Islet of Langerhans (tissue), 1 donor: ENCODE results near the gene SHROOM3.

Experiments
- FAIRE-seq: peaks from one replicate; lab custom pipeline; 2011; peaks lifted over from hg19 to GRCh38; lab: Jason Lieb, UNC

The SHROOM3 gene

GRCh38 chr4:76783836-76784235, 348.8 kb downstream of the SHROOM3 start:
- FAIRE-seq: no peak

- FAIRE-seq: no peak
These were observed 349.2 kb downstream of the SHROOM3 start for GRCh38 chr4:76784237-76784636.

DNA sequence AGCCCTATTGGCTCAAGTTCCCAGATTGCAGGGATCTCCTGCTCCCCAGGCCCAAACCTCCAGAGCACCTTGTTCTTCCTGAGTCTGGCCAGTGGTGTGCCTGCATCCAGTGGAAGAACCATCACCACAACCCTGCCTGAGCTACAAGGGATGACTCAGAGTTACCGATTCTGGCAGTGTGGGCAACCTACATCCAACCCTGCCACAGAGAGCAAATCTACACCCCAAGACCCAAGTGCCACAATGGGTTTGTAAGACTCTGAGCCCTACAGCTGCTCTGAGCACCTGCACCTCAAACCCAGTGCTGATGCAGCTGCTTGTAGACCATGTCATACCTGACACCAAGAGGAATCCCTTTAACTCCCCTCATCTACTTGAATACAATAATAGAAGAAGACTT, 352.9 kb downstream of the SHROOM3 start:
- FAIRE-seq: no peak

- FAIRE-seq: no peak
These were observed 355.3 kb downstream of the SHROOM3 start for GRCh38 chr4:76790377-76790776.

DNA sequence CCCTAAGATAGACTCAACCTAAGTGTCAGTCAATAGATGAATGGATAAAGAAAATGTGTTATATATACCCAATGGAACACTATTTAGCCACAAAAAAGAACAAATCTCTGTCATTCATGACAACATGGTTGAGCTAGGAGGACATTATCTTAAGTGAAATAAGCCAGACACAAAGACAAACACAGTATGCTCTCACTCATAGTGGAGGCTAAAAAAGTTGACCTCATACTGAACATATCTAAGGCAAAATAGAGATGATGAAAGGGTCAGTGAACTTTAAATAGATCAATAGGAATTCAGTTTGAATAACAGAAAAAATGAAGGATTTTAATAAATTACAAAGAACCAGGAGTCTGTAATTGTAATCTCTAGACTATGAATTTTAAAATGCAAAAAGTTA, 356.4 kb downstream of the SHROOM3 start:
- FAIRE-seq: no peak

DNA sequence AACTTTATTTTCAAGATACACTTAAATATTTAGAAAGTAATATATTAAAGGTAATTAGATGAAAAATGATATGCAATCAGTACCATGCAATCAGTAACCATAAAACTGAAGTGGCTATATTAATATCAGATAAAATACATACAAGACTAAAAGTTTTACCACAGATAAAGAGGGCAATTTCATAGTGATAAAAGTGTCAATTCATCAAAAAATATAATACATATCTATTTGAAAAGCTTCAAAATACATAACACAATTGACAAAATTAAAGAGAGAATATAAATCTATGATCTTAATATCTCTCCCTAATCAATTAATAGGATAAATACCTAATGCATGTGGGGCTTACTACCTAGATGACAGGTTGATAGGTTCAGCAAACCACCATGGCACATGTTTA, 357.4 kb downstream of the SHROOM3 start:
- FAIRE-seq: no peak

DNA sequence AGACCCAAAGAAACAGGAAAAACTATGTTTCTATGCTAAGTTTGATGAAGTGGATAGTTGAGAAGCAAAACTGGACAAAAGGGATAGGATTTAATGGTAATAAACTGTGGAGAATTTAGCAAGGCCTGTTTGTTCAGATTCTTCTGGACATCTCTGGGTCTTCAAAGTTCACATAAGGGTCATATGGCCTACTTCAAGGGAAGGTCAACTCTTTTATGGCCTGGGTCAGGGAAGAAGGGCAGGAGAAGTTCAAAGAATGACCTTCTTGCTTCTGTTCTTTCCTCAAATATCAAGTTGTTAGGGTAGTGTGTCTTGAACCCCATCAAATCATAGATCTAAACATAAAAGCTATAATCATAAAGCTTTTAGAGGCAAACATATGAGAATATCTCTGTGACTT, 360.2 kb downstream of the SHROOM3 start:
- FAIRE-seq: no peak

GRCh38 chr4:76799140-76799539, 364.1 kb downstream of the SHROOM3 start:
- FAIRE-seq: no peak

- FAIRE-seq: no peak
These were observed 364.7 kb downstream of the SHROOM3 start for GRCh38 chr4:76799718-76800117.

GRCh38 chr4:76800902-76801301, 365.9 kb downstream of the SHROOM3 start:
- no peak for FAIRE-seq

GRCh38 chr4:76801621-76802235, 366.7 kb downstream of the SHROOM3 start:
- no peak for FAIRE-seq

DNA sequence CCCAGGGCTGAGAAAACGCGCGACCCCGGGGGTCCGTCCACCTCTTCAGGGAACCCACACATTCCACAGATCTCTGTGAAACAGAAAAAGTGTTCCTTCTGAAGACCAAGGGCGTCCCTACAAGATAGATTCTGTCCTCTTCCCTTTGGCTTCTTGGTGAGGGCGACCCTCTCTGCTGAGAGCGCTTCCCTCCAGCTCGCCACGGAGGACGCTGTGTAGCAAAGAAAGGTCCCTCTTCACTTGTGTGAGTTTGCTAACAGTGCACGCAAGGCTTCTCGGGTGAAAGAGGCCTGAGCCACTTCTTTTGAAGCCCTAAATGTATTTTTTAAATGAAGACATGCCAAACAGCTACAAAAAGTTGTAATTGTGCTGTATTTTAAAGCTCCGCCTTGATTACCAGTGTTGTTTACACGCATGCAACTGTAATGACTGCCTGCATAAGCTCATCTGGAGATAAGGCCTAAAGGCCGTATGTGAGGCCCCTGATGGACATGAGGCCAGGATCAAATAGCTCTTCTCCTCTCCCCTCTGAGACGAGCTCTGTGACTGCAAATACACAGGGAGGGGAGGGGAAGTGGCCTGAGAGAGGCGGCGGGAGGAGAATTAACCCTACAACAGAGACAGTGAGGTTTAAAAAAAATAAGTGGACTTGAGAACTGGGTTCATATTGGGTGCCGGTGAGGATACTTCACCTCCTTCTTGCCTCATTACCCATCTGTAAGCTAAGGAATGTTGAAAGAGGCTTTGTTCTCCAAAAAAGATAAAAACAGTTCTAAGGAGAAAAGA, 367.4 kb downstream of the SHROOM3 start:
- no peak for FAIRE-seq

DNA sequence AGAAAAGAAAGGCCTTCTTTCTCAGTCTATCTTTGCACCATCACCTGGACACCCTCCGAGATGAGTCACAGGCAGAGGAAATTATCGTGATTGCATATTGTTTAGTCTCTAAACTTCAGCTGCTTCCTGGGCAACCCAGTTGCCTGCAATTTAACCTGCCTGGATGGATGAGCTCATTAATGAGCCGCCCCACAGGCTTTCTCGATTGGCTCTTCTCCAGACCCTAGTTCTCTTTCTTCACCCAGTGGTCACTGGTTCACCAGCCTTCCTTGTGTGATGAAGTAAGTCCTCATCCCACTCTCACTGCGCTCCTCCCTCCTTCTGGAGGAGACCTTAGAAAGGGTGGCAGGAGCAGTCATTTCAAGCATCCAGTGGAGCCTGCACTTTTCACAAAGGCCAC, 368.5 kb downstream of the SHROOM3 start:
- no peak for FAIRE-seq

GRCh38 chr4:76804096-76804495, 369.1 kb downstream of the SHROOM3 start:
- no peak for FAIRE-seq

GRCh38 chr4:76806346-76806745, 371.3 kb downstream of the SHROOM3 start:
- FAIRE-seq: no peak

DNA sequence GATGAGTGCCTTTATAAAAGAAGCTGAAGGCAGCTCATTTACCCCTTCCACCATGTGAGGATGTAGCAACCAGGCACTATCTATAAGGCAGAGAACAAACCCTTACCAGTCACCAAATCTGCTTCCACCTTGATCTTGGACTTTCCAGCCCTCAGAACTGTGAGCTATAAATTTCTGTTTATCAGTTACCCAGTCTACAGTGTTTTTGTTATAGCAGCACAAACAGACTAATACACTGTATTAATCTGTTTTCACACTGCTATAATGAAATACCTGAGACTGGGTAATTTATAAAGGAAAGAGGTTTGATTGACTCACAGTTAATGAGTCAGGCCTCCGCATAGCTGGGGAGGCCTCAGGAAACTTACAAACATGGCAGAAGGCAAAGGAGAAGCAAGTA, 371.7 kb downstream of the SHROOM3 start:
- no peak for FAIRE-seq

DNA sequence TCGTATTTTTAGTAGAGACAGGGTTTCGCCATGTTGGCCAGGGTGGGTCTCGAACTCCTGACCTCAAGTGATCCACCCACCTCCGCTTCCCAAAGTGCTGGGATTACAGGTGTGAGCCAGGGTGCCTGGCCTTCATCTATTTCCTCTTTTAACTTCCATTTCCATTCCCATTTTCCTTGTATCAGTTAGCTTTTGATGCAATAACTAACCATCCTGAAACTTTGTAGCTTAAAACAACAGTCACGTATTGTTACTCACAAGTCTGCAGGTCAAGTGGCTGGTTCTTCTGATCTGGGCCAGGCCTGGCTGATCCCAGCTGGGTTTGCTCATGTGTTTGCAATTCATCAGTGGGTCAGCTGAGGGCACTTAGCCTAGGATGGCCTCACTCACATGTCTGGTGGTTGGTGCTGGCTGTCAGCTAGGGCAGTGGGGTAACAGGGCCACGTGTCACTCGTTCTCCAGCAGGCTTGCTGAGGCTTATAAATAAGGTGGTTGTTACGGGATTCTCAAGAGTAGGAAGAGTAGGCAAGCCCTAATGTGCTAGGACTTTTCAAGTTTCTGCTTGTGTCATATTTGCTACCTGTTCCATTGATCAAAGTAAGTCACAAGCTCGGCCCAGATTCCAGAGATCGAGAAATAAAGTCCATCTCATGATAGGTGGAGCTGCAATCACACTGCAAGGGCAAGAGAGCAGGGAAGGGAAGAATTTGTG, 374.7 kb downstream of the SHROOM3 start:
- FAIRE-seq: no peak

DNA sequence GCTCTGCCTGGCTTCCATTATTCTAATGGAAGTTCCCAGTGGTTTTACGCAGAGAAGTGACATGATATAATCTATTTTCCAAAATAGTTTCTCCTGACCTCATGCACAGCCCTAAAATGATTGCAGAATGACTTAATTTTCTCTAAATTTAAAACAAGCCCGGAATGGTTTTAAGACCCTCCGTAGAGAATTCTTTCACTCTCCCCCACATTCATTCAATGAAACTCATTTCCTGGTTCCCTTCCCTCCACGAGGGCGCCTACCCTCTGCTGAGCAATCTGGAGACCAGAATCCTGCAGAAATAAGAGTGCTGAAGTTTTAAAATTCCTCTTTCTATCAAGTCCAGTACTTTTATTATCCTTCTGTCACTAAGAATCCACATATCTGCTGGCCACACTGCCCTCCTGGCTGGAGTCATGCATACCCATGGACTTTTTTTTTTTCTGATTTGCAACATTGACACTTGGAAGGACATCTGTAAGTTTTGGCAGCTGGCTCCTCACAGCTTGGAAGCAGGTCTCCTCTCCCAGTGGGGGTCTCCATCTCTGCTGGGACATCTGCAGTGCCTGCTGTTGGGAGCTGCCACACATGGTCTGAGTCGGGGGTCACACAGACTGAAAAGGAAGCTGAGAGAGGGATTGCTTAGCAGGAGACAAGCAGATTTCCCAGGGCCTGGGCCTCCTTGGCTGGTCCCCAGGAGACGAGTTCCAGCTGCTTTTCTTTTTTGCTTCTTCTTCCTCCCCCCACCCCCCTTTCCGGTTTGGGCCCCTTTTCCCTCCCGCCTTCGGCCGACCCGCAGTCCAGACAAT, 376.8 kb downstream of the SHROOM3 start:
- FAIRE-seq: no peak

GRCh38 chr4:76813070-76813469, 378.0 kb downstream of the SHROOM3 start:
- FAIRE-seq: no peak

DNA sequence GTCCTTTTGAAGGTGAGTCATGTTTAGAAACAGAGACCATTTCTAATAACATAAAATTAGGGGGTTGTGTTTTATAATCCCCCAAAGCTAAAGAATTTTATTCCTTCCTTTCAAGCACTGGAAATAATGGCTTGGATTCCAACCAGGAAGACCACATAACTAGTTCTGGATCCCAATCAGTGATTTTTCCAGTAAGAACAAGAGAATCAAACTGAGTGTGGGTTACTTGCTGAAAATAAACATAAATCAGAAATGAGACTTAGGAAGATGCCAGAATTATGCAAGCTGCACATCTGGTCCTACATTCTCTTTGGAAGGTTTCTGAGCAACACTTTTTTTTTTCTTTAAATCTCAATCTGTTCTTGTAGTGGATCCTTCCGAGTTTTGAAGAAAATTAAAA, 386.6 kb downstream of the SHROOM3 start:
- FAIRE-seq: no peak

DNA sequence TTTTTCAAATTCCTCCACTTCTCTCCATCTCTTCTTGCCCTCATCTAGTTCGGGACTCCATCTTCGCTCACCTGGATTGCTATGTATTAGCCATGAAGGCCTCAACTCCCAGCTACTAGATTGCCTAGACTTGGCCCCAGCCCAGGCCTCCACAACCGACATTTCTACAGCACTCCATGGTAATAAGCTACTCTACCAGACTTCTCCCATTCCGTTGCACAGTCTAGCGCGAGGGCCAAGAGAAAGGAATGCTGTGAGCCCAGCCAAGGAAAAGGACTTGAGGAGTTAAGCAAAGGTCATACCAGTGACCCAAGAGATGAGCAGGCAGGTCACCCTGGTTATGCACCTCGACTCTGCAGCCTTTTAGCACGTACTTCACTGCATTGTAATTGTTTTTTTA, 387.3 kb downstream of the SHROOM3 start:
- no peak for FAIRE-seq

DNA sequence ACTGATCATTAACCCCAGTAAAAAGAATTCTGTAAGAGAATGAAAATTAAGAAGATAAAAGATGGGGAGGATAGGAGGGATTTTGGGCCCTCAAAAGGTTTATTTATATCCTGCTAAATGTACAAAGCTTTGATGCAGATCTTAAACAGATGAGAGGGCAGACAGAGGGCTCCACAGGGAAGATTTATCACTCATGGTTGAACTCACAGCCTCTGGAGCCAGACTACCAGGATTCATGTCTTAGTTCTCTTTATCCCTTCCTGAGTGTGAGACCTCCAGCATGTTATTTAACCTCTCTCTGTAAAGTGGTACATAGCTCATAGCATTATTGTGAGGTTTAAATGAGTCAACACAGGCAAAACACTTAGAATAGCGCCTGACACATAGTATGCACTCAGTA, 388.5 kb downstream of the SHROOM3 start:
- FAIRE-seq: no peak

- FAIRE-seq: no peak
These were observed 395.6 kb downstream of the SHROOM3 start for GRCh38 chr4:76830612-76830963.
